WTC11 (cell line): ENCODE measurements around the gene FRYL. TPM values are rescaled to one million over a fixed set of nuclear protein-coding genes. Genes with fewer than 3 reads are reported as not detected.

Experiments
- ATAC-seq: fragments of 200-7000 bp; cut with Tn5 transposase; 2 replicates; pipeline ENCODE4 v1.10.0; 2021; ENCODE audit warnings: mild to moderate bottlenecking, moderate library complexity
- CTCF ChIA-PET: fragments of 300-600 bp; sonication (Branson Sonifier 250); formaldehyde crosslinking; loops from one replicate; lab custom pipeline; 2021; ENCODE audit warnings: antibody characterized with exemption; lab: Charles Lee
- POLR2A ChIA-PET: fragments of 350-600 bp; sonication (Branson Sonifier 250); formaldehyde crosslinking; loops from one replicate; lab custom pipeline; 2021; ENCODE audit warnings: antibody characterized with exemption; lab: Charles Lee
- DNase-seq: peaks from one replicate; pipeline ENCODE4 v3.0.0; 2021; ENCODE audit warnings: low spot score
- H3K27ac Mint-ChIP-seq: 2 replicates; pipeline ENCODE4 v1.8.0; 2021; ENCODE audit warnings: mixed read lengths
- H3K27me3 Mint-ChIP-seq: 2 replicates; pipeline ENCODE4 v1.8.0; 2021; ENCODE audit warnings: low read depth, mild to moderate bottlenecking, moderate library complexity, mixed read lengths
- H3K36me3 Mint-ChIP-seq: 2 replicates; pipeline ENCODE4 v1.8.0; 2021; ENCODE audit warnings: mixed read lengths
- H3K4me1 Mint-ChIP-seq: 2 replicates; pipeline ENCODE4 v1.8.0; 2022; ENCODE audit warnings: mixed read lengths
- H3K4me3 Mint-ChIP-seq: 2 replicates; pipeline ENCODE4 v1.8.0; 2021; ENCODE audit warnings: mild to moderate bottlenecking, moderate library complexity, mixed read lengths
- H3K9me3 Mint-ChIP-seq: 2 replicates; pipeline ENCODE4 v1.8.0; 2021; ENCODE audit warnings: mixed read lengths
- ARID4B ChIP-seq: sonication (generic); formaldehyde crosslinking; IDR thresholded peaks from 2 replicates; pipeline ENCODE4 v1.8.0; 2023; ENCODE audit warnings: missing genetic modification reagents, mild to moderate bottlenecking, borderline replicate concordance
- ATF1 ChIP-seq: sonication (generic); formaldehyde crosslinking; IDR thresholded peaks from 2 replicates; pipeline ENCODE4 v1.8.1; 2023; ENCODE audit warnings: mild to moderate bottlenecking, moderate library complexity, missing genetic modification reagents
- ATF3 ChIP-seq: sonication (generic); formaldehyde crosslinking; conservative IDR thresholded peaks from 2 replicates; pipeline ENCODE4 v1.8.1; 2022; ENCODE audit warnings: mild to moderate bottlenecking, missing genetic modification reagents
- CBFB ChIP-seq: sonication (generic); formaldehyde crosslinking; IDR thresholded peaks from 2 replicates; pipeline ENCODE4 v1.8.1; 2022; ENCODE audit warnings: mild to moderate bottlenecking, low read depth, missing genetic modification reagents
- E2F1 ChIP-seq: sonication (generic); formaldehyde crosslinking; IDR thresholded peaks from 2 replicates; pipeline ENCODE4 v1.8.0; 2022; ENCODE audit warnings: mild to moderate bottlenecking, missing genetic modification reagents
- E2F5 ChIP-seq: sonication (generic); formaldehyde crosslinking; IDR thresholded peaks from 2 replicates; pipeline ENCODE4 v1.8.1; 2022; ENCODE audit warnings: mild to moderate bottlenecking, moderate library complexity, missing genetic modification reagents
- FOXP1 ChIP-seq: sonication (generic); formaldehyde crosslinking; IDR thresholded peaks from 2 replicates; pipeline ENCODE4 v1.8.0; 2022; ENCODE audit warnings: missing genetic modification reagents, mild to moderate bottlenecking, moderate library complexity, borderline replicate concordance
- NR3C1 ChIP-seq: sonication (generic); formaldehyde crosslinking; conservative IDR thresholded peaks from 2 replicates; pipeline ENCODE4 v1.8.1; 2023; ENCODE audit warnings: low read depth, mild to moderate bottlenecking, missing genetic modification reagents
- RELA ChIP-seq: sonication (generic); formaldehyde crosslinking; IDR thresholded peaks from 2 replicates; pipeline ENCODE4 v1.8.1; 2022; ENCODE audit warnings: missing genetic modification reagents, mild to moderate bottlenecking, borderline replicate concordance
- SMAD4 ChIP-seq: sonication (generic); formaldehyde crosslinking; IDR thresholded peaks from 2 replicates; pipeline ENCODE4 v1.8.0; 2022; ENCODE audit warnings: mild to moderate bottlenecking, missing genetic modification reagents
- TEAD4 ChIP-seq: sonication (generic); formaldehyde crosslinking; IDR thresholded peaks from 2 replicates; pipeline ENCODE4 v1.8.0; 2022; ENCODE audit warnings: mild to moderate bottlenecking, missing genetic modification reagents
- ZNF121 ChIP-seq: sonication (generic); formaldehyde crosslinking; IDR thresholded peaks from 2 replicates; pipeline ENCODE4 v1.8.0; 2023; ENCODE audit warnings: missing genetic modification reagents
- ZNF138 ChIP-seq: sonication (generic); formaldehyde crosslinking; conservative IDR thresholded peaks from 2 replicates; pipeline ENCODE4 v1.8.1; 2022; ENCODE audit warnings: mild to moderate bottlenecking, moderate library complexity, missing genetic modification reagents
- ZNF396 ChIP-seq: fragments of 250-450 bp; sonication (Bioruptor Pico); IDR thresholded peaks from 2 replicates; pipeline ENCODE4 v1.8.0; 2021; ENCODE audit warnings: mild to moderate bottlenecking, moderate library complexity, borderline replicate concordance
- total RNA-seq: library from RNA; stranded (reverse); gene quantifications from 3 replicates; pipeline ENCODE4 v1.2.3, GENCODE V29; 2021
- TF ChIP-seq, protein P1 (sequence below): sonication (generic); formaldehyde crosslinking; IDR thresholded peaks from 2 replicates; pipeline ENCODE4 v1.8.0; 2023; ENCODE audit warnings: mild to moderate bottlenecking, missing genetic modification reagents
- TF ChIP-seq, protein P2 (sequence below): sonication (generic); formaldehyde crosslinking; IDR thresholded peaks from 2 replicates; pipeline ENCODE4 v1.8.1; 2023; ENCODE audit warnings: mild to moderate bottlenecking, missing genetic modification reagents, borderline replicate concordance

FRYL gene
- total RNA-seq, 1 experiment from 2014 or later, result 38.7 TPM

- ChIA-PET CTCF (no interaction called here), POLR2A (no interaction called here)
- Mint-ChIP-seq H3K4me1 (peaks cover 58% of the 10 kb centered on the region), H3K9me3 (no peaks in the 10 kb centered on the region), H3K4me3 (no peak overlapping the region), H3K27me3 (no peaks in the 10 kb centered on the region; the same call in 1 of the 2 replicates), H3K36me3 (no peaks in the 10 kb centered on the region), H3K27ac (peak overlapping the region; percentile 80)
- TF ChIP-seq ZNF396 (no peak), ZNF121 (peak; percentile 90), ATF1 (CRISPR knock-in tag) (no peak)
- no peak for ATAC-seq
- DNase-seq, result no peak
These were observed 85.3 kb downstream of the FRYL start for GRCh38 chr4:48694824-48695223.

GRCh38 chr4:48693856-48694574 is 86.1 kb downstream of the FRYL start:
- peaks cover 50% of the 10 kb centered on the region for H3K4me1 Mint-ChIP-seq
- peak; percentile 52; the same call in 1 of the 2 replicates for TF ChIP-seq ZNF121
- no peak for TF ChIP-seq CBFB (CRISPR knock-in tag)
- ChIA-PET CTCF (interaction anchor here (1.5 kb wide), 1 partner anchor 115 kb away, joined by 5 read pairs; no protein-coding TSS in a partner anchor), POLR2A (interaction anchor here (0.7 kb wide), 1 partner anchor 13 kb away, joined by 6 read pairs; no protein-coding TSS in a partner anchor)
- H3K27me3 Mint-ChIP-seq, result no peaks in the 10 kb centered on the region; the same call in 1 of the 2 replicates
- no peaks in the 10 kb centered on the region for H3K9me3 Mint-ChIP-seq
- no peaks in the 10 kb centered on the region for H3K36me3 Mint-ChIP-seq
- ATAC-seq, result peak; percentile 33; the same call in 1 of the 2 replicates
- no peak for DNase-seq
- H3K27ac Mint-ChIP-seq, result peak overlapping the region; percentile 69; the same call in 1 of the 2 replicates
- no peak overlapping the region for H3K4me3 Mint-ChIP-seq

DNA sequence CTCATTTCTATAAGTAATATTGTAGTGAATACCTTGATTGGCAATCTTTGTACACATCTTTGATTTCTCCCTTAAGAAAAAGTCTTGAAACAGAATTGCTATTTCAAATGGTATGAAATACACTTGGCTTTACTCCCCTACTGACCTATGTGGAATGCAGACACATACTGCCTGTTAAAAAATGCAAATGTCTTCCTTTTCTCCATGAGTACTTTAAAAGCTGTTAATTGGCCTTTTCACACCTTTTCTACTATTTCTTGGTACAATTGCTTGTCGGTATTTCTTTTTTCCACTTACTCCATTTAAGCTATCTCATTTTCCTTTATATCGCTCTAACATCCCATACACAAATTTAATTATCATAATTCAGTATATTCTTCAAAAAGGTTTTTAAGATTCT is 87.2 kb downstream of the FRYL start:
- ChIA-PET POLR2A (interaction anchor here (0.6 kb wide), 1 partner anchor 862 kb away, joined by 3 read pairs; no protein-coding TSS in a partner anchor), CTCF (interaction anchor here (1.5 kb wide), 1 partner anchor 114 kb away, joined by 5 read pairs; no protein-coding TSS in a partner anchor)
- DNase-seq (no peak), ATAC-seq (no peak)
- no peaks in the 10 kb centered on the region for H3K9me3 Mint-ChIP-seq
- H3K27ac Mint-ChIP-seq, result peak overlapping the region; percentile 19; the same call in 1 of the 2 replicates
- no peak overlapping the region for H3K4me3 Mint-ChIP-seq
- H3K36me3 Mint-ChIP-seq, result no peaks in the 10 kb centered on the region
- peaks cover 48% of the 10 kb centered on the region for H3K4me1 Mint-ChIP-seq
- no peaks in the 10 kb centered on the region; the same call in 1 of the 2 replicates for H3K27me3 Mint-ChIP-seq
- TF ChIP-seq RELA (CRISPR knock-in tag) (no peak), ZNF121 (no peak), NR3C1 (CRISPR knock-in tag) (no peak), ZNF138 (CRISPR knock-in tag) (no peak), TEAD4 (CRISPR knock-in tag) (no peak), E2F5 (no peak), ARID4B (CRISPR knock-in tag) (no peak), E2F1 (CRISPR knock-in tag) (no peak), SMAD4 (CRISPR knock-in tag) (no peak), ATF3 (CRISPR knock-in tag) (no peak), ATF1 (CRISPR knock-in tag) (no peak), FOXP1 (no peak)
- TF ChIP-seq, protein P1, sequence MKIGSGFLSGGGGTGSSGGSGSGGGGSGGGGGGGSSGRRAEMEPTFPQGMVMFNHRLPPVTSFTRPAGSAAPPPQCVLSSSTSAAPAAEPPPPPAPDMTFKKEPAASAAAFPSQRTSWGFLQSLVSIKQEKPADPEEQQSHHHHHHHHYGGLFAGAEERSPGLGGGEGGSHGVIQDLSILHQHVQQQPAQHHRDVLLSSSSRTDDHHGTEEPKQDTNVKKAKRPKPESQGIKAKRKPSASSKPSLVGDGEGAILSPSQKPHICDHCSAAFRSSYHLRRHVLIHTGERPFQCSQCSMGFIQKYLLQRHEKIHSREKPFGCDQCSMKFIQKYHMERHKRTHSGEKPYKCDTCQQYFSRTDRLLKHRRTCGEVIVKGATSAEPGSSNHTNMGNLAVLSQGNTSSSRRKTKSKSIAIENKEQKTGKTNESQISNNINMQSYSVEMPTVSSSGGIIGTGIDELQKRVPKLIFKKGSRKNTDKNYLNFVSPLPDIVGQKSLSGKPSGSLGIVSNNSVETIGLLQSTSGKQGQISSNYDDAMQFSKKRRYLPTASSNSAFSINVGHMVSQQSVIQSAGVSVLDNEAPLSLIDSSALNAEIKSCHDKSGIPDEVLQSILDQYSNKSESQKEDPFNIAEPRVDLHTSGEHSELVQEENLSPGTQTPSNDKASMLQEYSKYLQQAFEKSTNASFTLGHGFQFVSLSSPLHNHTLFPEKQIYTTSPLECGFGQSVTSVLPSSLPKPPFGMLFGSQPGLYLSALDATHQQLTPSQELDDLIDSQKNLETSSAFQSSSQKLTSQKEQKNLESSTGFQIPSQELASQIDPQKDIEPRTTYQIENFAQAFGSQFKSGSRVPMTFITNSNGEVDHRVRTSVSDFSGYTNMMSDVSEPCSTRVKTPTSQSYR (CRISPR knock-in tag), result no peak
- TF ChIP-seq, protein P2, sequence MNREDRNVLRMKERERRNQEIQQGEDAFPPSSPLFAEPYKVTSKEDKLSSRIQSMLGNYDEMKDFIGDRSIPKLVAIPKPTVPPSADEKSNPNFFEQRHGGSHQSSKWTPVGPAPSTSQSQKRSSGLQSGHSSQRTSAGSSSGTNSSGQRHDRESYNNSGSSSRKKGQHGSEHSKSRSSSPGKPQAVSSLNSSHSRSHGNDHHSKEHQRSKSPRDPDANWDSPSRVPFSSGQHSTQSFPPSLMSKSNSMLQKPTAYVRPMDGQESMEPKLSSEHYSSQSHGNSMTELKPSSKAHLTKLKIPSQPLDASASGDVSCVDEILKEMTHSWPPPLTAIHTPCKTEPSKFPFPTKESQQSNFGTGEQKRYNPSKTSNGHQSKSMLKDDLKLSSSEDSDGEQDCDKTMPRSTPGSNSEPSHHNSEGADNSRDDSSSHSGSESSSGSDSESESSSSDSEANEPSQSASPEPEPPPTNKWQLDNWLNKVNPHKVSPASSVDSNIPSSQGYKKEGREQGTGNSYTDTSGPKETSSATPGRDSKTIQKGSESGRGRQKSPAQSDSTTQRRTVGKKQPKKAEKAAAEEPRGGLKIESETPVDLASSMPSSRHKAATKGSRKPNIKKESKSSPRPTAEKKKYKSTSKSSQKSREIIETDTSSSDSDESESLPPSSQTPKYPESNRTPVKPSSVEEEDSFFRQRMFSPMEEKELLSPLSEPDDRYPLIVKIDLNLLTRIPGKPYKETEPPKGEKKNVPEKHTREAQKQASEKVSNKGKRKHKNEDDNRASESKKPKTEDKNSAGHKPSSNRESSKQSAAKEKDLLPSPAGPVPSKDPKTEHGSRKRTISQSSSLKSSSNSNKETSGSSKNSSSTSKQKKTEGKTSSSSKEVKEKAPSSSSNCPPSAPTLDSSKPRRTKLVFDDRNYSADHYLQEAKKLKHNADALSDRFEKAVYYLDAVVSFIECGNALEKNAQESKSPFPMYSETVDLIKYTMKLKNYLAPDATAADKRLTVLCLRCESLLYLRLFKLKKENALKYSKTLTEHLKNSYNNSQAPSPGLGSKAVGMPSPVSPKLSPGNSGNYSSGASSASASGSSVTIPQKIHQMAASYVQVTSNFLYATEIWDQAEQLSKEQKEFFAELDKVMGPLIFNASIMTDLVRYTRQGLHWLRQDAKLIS (CRISPR knock-in tag), result no peak
